Measurements from ENCODE around the gene DDA1.

DDA1 gene

DNA sequence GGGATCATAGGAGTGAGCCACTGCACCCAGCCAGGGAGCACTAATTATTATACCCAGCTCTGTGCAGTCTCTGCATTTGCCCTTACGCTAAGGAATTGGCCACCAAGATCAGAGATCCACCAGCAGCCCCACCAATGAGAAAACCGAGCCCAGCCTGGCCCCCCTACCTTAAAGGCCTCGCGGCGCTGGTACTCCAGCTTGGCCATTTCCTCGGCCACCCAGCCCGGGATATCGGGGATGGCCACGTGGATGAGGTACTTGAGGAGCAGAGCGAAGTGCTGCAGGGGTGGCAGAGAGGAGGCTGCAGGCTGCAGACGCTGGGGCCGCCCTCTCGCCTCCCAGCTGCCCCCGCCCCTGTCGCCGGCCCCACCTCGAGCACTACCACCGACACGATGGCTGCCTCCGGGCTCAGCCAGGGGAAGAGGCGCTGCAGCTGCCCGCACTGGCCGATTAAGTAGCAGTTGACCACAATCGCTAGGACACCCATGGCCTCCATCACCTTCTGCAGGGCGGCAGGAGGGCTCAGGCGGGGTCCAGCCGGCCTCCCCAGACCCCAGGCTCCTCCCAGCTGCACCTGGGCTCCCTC is 17.8 kb downstream of the DDA1 start:
- no peak overlapping the region for H3K4me3 ChIP-seq (ENCODE audit: low read length)
- no peak for DNase-seq (ENCODE audit: low read depth)
- no peak for TF ChIP-seq CTCF (conservative IDR thresholded peaks at IDR 0.05; ENCODE audit: low read length)

DNA sequence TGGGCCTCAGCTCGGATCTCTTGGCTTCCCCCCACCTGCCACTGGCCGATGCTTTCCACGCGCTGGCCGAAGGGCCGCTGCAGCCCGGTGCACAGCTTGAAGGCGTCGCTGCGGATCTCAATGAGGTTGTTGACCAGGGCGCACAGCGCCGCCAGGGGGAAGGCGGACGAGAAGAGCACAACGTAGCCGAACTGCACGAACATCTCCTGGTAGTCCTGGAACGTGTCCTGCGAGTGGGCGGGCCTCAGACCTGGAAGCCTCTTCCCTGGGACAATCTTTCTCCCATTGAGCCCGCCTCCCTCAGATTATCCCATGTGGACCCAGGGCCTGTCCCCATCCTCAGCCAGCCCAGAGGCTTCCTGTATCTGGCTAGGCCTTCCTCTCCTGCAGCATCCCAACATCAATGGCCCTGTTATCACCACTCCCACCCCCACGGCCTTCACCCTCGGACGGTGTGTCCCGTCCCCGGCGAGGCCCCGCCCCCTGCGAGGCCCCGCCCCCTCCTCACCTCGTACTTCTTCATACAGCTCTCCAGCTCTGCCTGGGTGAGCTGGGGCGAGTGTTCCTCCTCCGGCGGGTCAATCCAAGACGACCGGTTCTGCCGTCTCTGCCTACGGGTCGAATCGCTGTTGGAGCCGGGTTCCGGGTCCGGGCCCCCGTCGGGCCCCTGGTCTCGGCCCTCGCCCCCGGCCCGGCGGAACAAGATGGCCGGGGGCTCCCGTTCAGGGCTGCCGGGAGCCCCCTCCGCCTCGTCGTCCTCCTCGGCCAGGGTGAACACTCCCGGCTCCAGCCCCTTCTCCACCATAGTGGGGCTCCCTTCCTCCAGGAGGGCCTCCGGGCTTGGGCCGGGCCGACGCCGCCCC is 18.5 kb downstream of the DDA1 start:
- no peak for TF ChIP-seq CTCF (conservative IDR thresholded peaks at IDR 0.05; ENCODE audit: low read length)
- H3K4me3 ChIP-seq (ENCODE audit: low read length) = no peak overlapping the region
- no peak for DNase-seq (ENCODE audit: low read depth)

GRCh38 chr19:17328517-17329365 is 19.4 kb downstream of the DDA1 start:
- H3K4me3 ChIP-seq (ENCODE audit: low read length) = no peak overlapping the region
- no peak for DNase-seq (ENCODE audit: low read depth)
- TF ChIP-seq CTCF (conservative IDR thresholded peaks at IDR 0.05; ENCODE audit: low read length) = no peak

GRCh38 chr19:17329366-17330261 is 20.3 kb downstream of the DDA1 start:
- no peak for TF ChIP-seq CTCF (conservative IDR thresholded peaks at IDR 0.05; ENCODE audit: low read length)
- DNase-seq (ENCODE audit: low read depth) = no peak
- no peak overlapping the region for H3K4me3 ChIP-seq (ENCODE audit: low read length)

- DNase-seq (ENCODE audit: low read depth) = no peak
- no peak for TF ChIP-seq CTCF (conservative IDR thresholded peaks at IDR 0.05; ENCODE audit: low read length)
- H3K4me3 ChIP-seq (ENCODE audit: low read length) = no peak overlapping the region
Measured at GRCh38 chr19:17330262-17331044, 21.1 kb downstream of the DDA1 start.

- H3K4me3 ChIP-seq (ENCODE audit: low read length) = no peak overlapping the region
- TF ChIP-seq CTCF (conservative IDR thresholded peaks at IDR 0.05; ENCODE audit: low read length) = no peak
- DNase-seq (ENCODE audit: low read depth) = no peak
Measured at GRCh38 chr19:17331045-17331558, 21.7 kb downstream of the DDA1 start.
